Stimulated activated naive CD8-positive, alpha-beta T cell treated with anti-CD3 and anti-CD28 coated beads, Interleukin-15, Interleukin-2, amounts not matched to agents 100 U/mL and 50 U/mL, for 24 hours (primary cell): ENCODE measurements around the gene EPN2.

Experiments used
- ATAC-seq: fragments of 150-1000 bp; cut with Tn5 transposase; one replicate; pipeline ENCODE4 v1.10.0; 2021
- DNase-seq: peaks from one replicate; pipeline ENCODE4 v3.0.0; 2021

The EPN2 gene

DNA sequence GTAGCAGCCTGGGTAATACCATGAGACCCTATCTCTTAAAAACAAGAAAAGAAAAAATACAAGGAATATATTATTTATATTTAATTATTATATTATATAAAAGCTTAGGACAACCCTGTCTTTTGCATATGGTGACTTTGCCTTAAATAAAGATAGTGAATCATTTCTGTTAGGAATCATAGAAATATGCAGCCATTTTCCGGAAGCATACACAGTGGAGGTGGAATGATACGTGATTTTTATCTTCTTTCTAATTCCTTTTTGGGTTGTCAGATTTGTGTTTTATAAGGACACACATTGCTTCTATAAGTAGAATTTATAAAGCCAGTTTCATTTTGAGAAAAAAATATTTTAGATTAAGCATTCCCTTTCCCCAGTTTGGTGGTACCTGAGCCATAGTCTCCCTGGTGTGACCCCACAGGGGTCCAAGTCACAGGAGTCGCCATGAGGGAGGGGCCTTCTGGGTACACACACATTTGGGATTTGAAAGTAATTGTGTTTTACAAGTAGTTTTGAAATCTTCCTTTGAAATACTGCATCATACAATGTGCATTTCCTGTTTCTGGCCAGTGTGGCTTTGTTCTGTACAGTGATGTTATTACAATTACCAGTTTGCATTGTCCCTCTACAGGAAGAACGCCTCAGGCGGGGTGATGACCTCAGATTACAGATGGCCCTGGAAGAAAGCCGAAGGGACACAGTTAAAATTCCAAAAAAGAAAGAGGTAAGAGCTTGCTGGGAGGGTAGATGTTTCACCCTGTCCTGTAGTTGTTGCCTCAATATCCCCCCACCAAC lies 74.5 kb downstream of the EPN2 start:
- DNase-seq (no peak), ATAC-seq (no peak)

DNA sequence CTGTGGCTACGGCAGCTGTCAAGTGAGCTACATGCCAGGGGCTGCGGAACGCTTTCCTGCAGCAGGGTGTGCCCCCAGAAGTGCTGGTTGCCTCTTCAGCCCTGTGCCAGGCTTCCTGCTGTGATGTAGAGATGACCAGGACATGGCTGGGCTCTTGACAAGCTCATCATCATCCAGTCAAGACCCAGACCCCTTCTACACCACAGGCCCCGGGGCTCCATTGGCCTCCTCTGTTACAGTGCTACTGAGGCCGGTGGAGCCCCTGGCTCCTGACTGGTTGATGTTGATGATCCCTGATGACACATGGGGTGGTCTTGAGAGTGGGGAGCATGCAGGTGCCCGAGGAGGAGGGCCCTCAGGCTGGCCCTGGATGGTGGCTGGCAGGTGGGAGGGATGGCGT lies 75.2 kb downstream of the EPN2 start:
- DNase-seq = no peak
- no peak for ATAC-seq

- ATAC-seq = no peak
- DNase-seq = no peak
Measured at GRCh38 chr17:19313066-19313745, 76.0 kb downstream of the EPN2 start.

DNA sequence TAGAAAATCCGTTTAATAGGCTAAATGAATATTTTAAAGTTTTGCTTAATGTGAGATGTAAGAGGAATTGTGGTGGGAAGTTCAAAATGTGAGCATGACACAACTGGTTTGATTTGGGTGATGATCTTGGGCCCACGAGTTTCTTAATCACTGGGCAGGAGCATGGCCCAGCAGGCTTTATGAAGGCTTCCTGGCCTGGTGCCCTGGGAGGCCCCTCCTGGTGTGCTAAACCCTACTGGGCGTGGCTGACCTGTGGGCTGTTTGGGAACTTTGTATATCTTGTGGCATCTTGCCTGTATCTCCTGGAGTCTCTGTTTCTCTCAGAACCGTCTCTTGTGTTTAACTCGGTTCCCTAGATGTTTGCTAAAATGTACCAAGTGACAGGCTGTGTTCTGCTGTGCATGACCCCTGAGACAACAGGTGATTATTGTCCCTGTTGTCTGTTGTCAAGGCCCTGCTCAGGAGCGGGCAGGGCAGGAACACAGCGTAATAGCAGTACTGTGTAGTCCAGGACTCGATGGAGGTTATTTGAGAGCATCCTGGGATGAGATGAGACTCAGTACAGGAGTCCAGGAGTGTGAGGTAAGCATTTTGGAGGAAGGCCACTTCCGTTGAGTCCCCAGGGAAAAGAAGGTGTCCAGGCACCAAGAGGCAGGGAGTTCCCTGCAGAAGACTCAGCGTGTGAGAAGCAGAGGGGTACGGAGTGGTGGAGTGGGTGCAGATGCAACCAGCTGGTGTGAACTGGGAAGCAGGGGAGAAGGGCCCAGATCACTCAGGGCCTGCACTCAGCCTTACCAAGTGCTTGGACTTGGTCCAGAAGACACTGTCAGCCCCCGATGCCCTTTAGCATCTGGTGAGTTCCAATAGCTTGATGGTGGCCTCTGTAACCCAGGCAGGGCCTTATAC lies 76.8 kb downstream of the EPN2 start:
- ATAC-seq (no peak), DNase-seq (no peak)

DNA sequence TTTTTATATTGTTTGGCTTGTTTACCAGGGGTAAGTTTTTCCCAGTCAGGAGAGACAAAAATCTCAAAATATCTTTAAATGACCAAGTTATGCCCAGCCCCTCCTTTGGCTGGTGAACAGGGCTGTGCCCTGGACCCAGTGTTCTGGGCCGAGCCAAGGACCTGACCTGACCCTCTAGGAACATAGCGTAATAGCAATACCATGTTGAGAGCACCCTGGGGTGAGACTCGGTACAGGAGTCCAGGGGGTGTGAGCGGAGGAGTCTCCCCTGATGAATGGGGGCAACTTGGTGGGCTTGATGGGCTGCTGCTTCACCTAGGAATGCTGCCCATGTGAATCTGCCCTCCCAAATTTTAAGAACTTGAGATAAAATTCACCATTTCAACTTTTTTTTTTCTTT lies 77.9 kb downstream of the EPN2 start:
- DNase-seq (no peak), ATAC-seq (no peak)

GRCh38 chr17:19316761-19317358 lies 79.7 kb downstream of the EPN2 start:
- DNase-seq (no peak), ATAC-seq (no peak)

GRCh38 chr17:19317359-19318095 lies 80.4 kb downstream of the EPN2 start:
- DNase-seq = no peak
- ATAC-seq = no peak

DNA sequence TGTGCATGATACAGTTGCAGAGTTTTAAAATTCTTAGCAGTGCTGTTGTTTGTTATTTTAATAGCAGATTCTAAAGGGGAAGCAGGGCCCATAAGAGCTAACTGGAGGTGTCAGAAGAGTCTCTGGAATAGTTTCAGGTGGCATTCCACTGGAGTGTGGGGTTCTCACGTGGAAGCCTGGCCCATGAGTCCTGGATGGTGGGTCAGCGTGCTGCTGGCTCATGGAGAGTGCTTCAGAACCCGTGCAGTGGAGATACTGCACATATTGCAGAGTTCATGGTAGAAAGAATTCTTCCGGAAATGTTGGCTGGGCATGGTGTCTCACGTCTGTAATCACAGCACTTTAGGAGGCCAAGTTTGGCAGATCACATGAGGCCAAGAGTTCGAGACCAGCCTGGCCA lies 81.4 kb downstream of the EPN2 start:
- ATAC-seq (no peak), DNase-seq (no peak)

DNA sequence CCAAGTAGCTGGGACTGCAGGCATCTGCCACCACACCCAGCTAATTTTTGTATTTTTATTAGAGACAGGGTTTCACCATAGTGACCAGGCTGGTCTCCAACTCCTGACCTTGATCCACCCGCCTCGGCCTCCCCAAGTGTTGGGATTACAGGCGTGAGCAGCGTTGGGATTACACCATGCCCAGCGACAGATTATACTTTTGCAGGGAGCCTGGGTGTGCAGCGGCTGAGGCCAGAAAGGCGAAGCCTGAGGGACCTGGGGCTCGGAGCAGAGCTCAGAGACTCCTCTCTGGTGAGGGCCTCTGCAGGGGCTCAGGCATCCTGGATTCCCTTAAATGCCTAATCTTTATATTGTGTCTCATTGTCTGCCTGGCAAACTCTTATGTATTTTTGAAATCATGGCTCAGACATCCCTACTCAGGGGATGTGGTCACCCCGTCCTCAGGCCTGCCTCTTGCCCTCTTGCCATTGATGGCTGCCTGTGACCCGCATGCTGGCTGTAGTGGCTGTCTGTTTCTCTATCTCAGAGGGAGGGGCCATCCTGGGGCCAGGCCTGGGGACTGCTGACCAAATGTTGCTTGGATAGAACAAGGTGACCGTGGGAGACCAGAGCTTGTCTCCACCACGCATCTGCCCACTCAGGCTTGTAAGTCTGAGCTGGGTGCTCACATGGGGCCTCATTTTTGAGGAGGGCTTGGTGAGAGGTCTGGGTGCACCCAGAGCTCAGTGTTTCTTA lies 82.8 kb downstream of the EPN2 start:
- ATAC-seq = no peak

DNA sequence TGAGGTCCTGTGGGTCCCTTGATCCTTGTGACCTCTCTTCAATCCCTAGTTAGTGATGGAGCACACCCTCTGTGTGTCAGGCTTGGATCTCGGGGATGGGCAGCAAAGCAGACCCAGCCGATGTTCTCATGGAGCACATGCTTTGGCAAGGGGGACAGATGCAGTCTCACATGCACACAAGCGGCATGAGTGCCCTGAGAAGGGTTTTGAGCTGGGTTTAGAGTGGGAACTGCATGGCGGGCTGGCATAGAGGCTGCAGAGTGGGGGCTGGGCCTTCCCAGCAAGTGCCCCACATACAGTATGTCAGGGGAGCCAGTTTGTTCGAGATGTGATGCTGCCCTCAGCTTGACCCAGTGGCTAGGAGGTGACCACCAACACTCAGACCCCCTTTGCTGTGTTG lies 83.7 kb downstream of the EPN2 start:
- DNase-seq (no peak), ATAC-seq (no peak)

More for the DNA sequence above, 82.8 kb downstream of the EPN2 start:
- no peak for DNase-seq

DNA sequence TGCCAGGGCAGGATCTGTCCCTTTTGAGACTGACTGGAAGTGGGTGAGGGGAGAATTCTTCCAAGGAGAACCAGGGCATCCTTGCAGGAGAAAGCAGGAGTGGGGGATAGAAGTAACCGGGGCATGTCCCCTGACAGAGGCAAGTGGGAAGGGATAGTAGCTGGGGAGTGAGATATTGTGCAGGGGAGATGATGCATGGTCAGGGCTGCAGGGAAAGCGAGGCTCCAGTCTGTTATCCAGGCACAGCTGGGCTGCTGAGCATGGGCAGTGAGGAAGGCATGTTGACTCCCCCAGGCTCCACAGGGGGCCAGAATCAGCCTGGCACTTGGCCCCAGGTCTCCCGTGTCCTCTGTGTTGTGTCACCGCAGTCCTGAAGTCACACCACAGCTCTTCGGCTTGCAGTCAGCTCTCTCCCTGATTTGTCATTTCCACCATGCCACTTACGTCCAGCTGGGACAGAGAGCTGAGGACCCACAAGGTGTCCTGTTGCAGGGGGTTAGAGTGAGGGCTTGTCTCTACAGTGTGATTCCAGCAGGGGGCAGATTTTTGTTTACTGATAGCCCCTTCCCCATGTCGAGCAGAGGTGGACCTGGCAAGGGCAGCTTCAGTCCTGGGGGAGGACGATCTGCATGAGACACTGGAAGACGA lies 84.4 kb downstream of the EPN2 start:
- no peak for ATAC-seq

GRCh38 chr17:19322129-19322505 lies 85.0 kb downstream of the EPN2 start:
- no peak for DNase-seq

More for the DNA sequence above, 84.4 kb downstream of the EPN2 start:
- no peak for DNase-seq

DNA sequence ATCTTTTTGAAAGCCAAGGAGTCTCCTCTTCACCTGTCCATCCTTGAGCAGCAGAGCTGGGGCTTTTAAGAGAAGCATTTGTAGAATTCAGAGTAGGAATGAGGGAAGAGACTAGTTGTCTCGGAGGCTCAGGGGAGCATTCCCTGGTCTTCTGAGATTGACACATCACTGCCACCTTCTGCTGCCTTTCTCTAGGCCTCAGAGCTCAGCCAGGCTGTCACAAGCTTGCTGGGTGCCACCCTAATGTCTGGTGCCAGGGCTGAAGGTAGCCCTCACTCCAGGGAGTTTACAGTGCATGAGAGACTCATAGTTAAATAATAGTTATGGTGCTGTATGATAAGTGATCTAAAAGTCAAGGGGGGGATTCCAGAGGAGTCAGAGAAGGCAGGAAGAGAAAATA lies 85.7 kb downstream of the EPN2 start:
- no peak for ATAC-seq
- DNase-seq = no peak

More at GRCh38 chr17:19322129-19322505, 85.0 kb downstream of the EPN2 start:
- ATAC-seq = no peak

DNA sequence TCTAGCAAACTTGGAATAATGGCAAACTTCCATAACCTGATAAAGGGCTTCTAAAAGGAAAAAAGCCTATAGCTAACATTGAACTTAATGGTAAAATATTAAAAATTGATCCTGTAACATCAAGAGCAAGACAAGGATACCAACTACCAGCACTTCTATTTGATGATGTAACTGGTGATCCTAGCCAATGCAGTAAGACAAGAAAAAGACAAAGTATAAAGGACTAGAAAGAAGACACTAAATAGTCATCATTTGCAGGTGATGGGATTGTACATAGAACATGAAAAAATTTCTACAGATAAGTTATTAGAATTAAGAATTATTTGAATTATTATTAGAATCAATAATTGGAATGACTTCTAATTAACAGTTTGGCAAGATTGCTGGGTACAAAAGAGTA lies 88.4 kb downstream of the EPN2 start:
- ATAC-seq (no peak), DNase-seq (no peak)

- ATAC-seq (no peak), DNase-seq (no peak)
Measured at GRCh38 chr17:19327031-19327783, 90.0 kb downstream of the EPN2 start.

DNA sequence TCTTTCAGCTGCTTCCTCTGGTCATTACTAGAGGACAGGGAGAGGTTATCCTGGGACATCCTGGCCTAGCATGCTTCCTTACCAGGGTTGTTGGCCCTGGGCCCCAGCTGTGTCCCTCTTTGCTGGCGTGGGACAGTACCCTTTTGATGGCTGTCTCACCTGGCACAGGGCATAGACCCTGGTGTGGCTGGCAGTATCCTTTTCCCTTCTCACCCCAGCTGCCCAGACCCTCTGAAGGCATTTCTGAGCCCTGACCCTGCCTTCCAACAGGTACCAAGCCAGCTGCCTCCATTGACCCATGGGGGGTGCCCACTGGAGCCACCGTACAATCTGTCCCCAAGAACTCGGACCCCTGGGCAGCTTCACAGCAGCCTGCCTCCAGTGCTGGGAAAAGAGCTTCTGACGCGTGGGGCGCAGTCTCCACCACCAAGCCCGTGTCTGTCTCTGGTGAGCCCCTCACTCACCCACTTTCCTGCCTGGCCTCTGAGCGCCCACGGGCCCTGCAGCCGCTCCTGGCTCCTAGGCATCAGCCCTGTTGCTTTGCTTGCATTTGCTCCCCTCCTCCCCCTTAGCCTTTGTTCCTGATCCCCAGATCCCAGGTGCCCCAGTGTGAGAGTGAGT lies 91.4 kb downstream of the EPN2 start:
- ATAC-seq (no peak), DNase-seq (no peak)

DNA sequence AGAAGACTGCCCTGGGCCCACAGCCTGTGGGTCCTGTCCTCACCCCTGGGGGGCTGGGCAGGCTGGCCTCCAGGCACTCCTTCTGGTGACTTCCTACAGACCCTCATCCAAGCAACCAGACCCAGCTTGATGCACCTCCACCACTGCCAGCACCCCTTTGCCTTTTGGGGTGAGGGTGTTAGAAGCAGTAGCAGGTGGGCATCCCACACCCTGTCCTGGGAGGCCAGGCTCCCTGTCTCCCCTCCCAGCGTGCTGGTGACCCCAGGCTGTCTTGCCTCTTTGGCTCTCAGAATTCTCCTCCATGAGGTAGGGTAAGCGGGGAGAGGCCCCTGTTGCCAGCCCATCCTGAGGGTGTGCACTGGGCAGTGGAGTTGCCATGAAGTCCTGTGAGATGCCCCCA lies 92.0 kb downstream of the EPN2 start:
- DNase-seq (no peak), ATAC-seq (no peak)

- no peak for DNase-seq
- no peak for ATAC-seq
Measured at GRCh38 chr17:19329839-19330238, 92.7 kb downstream of the EPN2 start.

GRCh38 chr17:19330271-19330670 lies 93.1 kb downstream of the EPN2 start:
- no peak for ATAC-seq
- no peak for DNase-seq
